Upper lobe of left lung (tissue), 4 donors: ENCODE measurements around the gene SSBP3.

Experiments used
- EP300 ChIP-seq, 4 donors: sonication (generic); formaldehyde crosslinking; IDR thresholded peaks; one replicate each; pipeline ENCODE4 v1.5.1; 2017; ENCODE audit warnings: antibody characterized with exemption in 4 of 4, control low read depth in 2 of 4
- POLR2A ChIP-seq, 4 donors: fragments of 450-650 bp; IDR thresholded peaks; one replicate each; pipeline ENCODE4 v1.5.1; 2016 to 2017; ENCODE audit warnings: antibody characterized with exemption in 4 of 4, mild to moderate bottlenecking in 2 of 4
- POLR2AphosphoS5 ChIP-seq, 2 donors: sonication (generic); formaldehyde crosslinking; IDR thresholded peaks; one replicate each; pipeline ENCODE4 v1.5.1; 2017; ENCODE audit warnings: antibody characterized with exemption in 2 of 2
- TF ChIP-seq, protein P1 (sequence below), 6 experiments: fragments of 450-650 bp in 4 of 6; fragments of 200-600 bp in 2 of 6; sonication (generic) in 2 of 6; IDR thresholded peaks; one replicate each; pipeline ENCODE4 v1.5.1; 2016 to 2019; ENCODE audit warnings: antibody characterized with exemption in 6 of 6

DNA sequence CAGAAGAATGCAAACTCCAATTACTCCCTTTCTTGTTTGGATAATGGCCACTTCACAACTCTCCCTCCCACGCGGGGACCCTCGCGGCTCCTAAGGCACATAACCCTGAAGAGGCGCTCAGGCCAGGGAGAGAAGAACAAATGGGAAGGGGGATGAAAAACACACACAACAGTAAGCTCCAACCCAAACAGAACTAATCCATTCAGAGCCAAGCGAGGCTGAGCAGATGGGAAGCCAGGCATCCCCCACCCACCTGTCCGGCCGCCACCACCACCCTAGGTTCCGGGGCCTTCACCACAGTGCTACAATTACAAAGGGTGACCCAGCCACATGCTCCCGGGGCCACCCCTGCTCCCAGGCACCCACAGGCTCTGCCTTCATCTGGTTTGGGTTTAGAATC lies 104.7 kb downstream of the SSBP3 start:
- TF ChIP-seq, protein P1, sequence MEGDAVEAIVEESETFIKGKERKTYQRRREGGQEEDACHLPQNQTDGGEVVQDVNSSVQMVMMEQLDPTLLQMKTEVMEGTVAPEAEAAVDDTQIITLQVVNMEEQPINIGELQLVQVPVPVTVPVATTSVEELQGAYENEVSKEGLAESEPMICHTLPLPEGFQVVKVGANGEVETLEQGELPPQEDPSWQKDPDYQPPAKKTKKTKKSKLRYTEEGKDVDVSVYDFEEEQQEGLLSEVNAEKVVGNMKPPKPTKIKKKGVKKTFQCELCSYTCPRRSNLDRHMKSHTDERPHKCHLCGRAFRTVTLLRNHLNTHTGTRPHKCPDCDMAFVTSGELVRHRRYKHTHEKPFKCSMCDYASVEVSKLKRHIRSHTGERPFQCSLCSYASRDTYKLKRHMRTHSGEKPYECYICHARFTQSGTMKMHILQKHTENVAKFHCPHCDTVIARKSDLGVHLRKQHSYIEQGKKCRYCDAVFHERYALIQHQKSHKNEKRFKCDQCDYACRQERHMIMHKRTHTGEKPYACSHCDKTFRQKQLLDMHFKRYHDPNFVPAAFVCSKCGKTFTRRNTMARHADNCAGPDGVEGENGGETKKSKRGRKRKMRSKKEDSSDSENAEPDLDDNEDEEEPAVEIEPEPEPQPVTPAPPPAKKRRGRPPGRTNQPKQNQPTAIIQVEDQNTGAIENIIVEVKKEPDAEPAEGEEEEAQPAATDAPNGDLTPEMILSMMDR (IDR thresholded peaks at IDR 0.05): no peak
- TF ChIP-seq POLR2A (IDR thresholded peaks at IDR 0.05): no peak
- TF ChIP-seq EP300 (IDR thresholded peaks at IDR 0.05): no peak
- TF ChIP-seq POLR2AphosphoS5 (IDR thresholded peaks at IDR 0.05): no peak
